Activated T-helper 17 cell treated with anti-CD3 and anti-CD28 coated beads, Interleukin-2, amount 50 U/mL, for 72 hours (primary cell): ENCODE data around the gene NTMT1. TPM values are rescaled to one million over a fixed set of nuclear protein-coding genes. Genes with fewer than 3 reads are reported as not detected.
"Not testable (repeated sequence)": the region's sequence is repeated elsewhere in the genome, so short reads cannot be mapped to it uniquely, and the experiment has no call there.

ENCODE experiments used
- ATAC-seq: fragments of 150-1000 bp; cut with Tn5 transposase; replicated peaks from 2 replicates; pipeline ENCODE4 v1.10.0; 2021; ENCODE audit warnings: mild to moderate bottlenecking, moderate library complexity
- H3K27ac Mint-ChIP-seq: one replicate; pipeline ENCODE4 v1.8.0; 2022; ENCODE audit warnings: mixed read lengths
- H3K27me3 Mint-ChIP-seq: one replicate; pipeline ENCODE4 v1.8.0; 2022; ENCODE audit warnings: mixed read lengths
- H3K36me3 Mint-ChIP-seq: one replicate; pipeline ENCODE4 v1.8.0; 2022; ENCODE audit warnings: low read depth, mild to moderate bottlenecking, mixed read lengths
- H3K4me1 Mint-ChIP-seq: one replicate; pipeline ENCODE4 v1.8.0; 2022; ENCODE audit warnings: mixed read lengths
- H3K4me3 Mint-ChIP-seq: one replicate; pipeline ENCODE4 v1.8.0; 2022; ENCODE audit warnings: mild to moderate bottlenecking, mixed read lengths
- H3K9me3 Mint-ChIP-seq: one replicate; pipeline ENCODE4 v1.8.0; 2022; ENCODE audit warnings: mixed read lengths
- total RNA-seq, 2 donors: library from RNA; stranded (reverse); gene quantifications; one replicate each; pipeline ENCODE4 v1.2.3, GENCODE V29; 2022

The NTMT1 gene
- total RNA-seq, 2 donors from 2014 or later, result 27.2 to 61.1 TPM

DNA sequence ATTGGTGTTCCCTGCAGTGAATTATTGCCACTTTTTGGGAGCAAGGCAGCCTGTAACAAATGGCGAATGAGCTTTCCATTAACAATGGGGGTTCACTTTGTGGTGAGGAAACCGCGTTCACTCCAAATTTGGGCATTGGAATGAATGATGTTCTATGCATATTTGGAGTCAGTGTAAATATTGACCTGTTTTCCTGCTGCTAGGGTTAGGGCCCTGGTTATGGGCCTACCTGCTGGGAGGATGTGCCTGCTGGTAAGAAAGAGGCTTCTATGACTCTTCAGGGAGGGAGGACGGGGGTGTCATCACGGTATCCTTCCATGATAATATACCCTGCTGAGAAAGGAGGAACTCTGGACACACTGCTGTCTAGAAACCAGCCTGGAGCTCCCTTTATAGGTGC is 34.0 kb upstream of the NTMT1 start:
- ATAC-seq, result no peak
- H3K36me3 Mint-ChIP-seq, result no peaks in the 10 kb centered on the region
- H3K27me3 Mint-ChIP-seq, result peaks cover 4% of the 10 kb centered on the region
- peaks cover 10% of the 10 kb centered on the region for H3K4me1 Mint-ChIP-seq
- H3K27ac Mint-ChIP-seq, result no peak overlapping the region
- H3K4me3 Mint-ChIP-seq, result no peak overlapping the region
- no peaks in the 10 kb centered on the region for H3K9me3 Mint-ChIP-seq

DNA sequence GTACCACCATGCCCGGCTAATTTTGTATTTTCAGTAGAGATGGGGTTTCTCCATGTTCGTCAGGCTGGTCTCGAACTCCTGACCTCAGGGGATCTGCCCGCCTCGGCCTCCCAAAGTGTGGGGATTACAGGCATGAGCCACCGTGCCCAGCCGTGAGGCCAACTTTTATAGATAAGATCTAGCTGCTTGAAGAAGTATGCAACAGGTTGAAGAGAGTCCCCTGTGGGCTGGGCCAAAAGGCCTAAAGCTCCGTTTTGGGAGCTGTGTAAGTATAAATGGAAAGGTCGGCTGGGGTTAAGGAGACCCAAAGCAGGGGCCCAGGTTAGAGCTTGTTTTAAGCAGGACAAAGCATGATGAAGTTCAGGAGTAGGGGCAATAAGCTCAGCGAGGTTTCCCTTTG is 33.2 kb upstream of the NTMT1 start:
- not testable (repeated sequence) for H3K27me3 Mint-ChIP-seq, ATAC-seq, H3K4me3 Mint-ChIP-seq, H3K36me3 Mint-ChIP-seq, H3K9me3 Mint-ChIP-seq, H3K27ac Mint-ChIP-seq
- peaks cover 10% of the 10 kb centered on the region for H3K4me1 Mint-ChIP-seq

DNA sequence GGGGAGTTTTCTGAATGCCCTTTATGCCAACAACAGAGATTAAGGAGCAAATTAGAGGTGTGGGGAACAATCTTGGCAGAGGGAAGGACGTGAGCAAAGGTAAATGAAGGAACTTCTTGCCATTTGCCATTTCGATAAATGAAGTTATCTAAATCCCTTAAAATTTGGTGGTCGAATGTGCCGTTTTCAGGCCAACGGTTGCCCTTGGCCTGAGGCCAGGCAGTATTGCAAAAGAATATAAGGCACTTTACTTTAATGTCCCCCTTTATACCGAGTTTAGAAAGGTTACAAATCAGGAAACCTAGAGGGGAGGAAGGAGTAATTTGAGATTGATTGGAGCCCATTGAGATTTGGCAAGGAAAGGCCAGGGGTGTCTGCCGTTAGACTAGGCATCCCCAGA is 31.3 kb upstream of the NTMT1 start:
- H3K4me3 Mint-ChIP-seq, result no peak overlapping the region
- no peaks in the 10 kb centered on the region for H3K36me3 Mint-ChIP-seq
- no peak overlapping the region for H3K27ac Mint-ChIP-seq
- no peak for ATAC-seq
- peaks cover 16% of the 10 kb centered on the region for H3K4me1 Mint-ChIP-seq
- H3K27me3 Mint-ChIP-seq, result peaks cover 4% of the 10 kb centered on the region
- no peaks in the 10 kb centered on the region for H3K9me3 Mint-ChIP-seq

DNA sequence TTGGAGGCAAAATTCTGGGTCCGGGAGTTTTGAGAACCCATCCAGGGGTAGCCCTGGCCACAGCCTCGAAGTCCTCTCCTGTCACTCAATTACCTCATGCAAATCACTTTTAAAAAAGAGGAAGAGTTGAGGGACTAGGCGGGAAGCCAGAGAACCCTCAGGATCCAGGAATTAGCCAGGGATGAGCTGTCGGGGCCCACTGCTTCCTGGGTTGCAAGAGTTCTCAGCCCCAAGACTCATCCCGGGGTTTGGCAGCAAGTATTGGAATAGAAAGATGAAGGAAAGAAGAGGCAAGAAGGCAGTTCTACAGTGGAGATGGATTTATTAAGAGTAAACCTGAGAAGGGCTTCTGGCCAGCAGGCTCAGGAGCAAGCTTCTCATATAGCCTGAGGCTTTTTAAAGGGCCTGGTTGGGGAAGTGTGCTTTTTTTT is 30.6 kb upstream of the NTMT1 start:
- Mint-ChIP-seq H3K9me3 (no peaks in the 10 kb centered on the region), H3K36me3 (no peaks in the 10 kb centered on the region), H3K4me3 (peak overlapping the region; percentile 9), H3K27ac (no peak overlapping the region), H3K27me3 (no peaks in the 10 kb centered on the region), H3K4me1 (peaks cover 12% of the 10 kb centered on the region)
- ATAC-seq, result no peak

- H3K27ac Mint-ChIP-seq, result peak overlapping the region; percentile 15
Observed at GRCh38 chr9:129595903-129596540, 29.9 kb upstream of the NTMT1 start.

DNA sequence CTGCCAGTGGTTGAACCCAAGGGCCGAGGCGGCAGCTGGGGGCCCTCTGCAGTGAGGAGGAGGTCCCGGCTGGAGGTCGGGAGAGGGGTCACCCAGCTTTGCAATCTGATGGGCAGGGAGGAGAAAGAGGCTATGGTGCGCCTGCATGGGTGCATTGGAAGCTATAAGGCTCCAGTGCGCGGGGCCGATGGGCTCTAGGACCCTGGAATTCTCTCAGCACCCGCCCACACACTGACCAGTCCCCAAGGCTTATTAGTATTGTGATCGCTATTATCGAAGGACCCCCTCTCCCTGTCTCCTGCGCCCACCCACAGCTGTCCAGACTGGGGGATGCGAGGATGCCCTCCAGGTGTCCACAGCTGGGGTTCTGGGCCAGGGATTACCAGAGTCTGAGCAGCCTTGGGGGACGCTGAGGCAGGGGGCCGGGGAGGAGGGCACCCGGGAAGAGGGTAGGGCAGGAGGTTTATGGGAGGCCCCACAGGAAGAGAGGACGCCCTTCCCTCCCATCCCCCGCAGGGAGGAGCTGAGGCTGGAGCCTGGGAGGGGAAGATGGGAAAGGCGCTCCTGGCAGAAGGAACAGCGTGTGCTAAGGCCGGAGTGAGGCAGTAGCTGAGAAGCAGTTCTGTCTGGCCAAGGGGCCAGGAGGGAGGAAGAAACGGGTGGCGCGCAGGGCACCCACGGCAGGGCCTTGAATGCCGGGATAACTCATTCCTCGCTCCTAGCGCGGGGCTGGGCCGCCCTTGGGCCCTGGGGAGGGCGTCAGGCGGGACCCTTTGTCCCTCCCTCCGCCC is 29.2 kb upstream of the NTMT1 start:
- Mint-ChIP-seq H3K4me1 (peaks cover 12% of the 10 kb centered on the region), H3K4me3 (peak overlapping the region; percentile 9), H3K27me3 (no peaks in the 10 kb centered on the region), H3K27ac (no peak overlapping the region), H3K36me3 (no peaks in the 10 kb centered on the region), H3K9me3 (no peaks in the 10 kb centered on the region)
- peak; percentile 29 for ATAC-seq

More at GRCh38 chr9:129595903-129596540, 29.9 kb upstream of the NTMT1 start:
- peak overlapping the region; percentile 9 for H3K4me3 Mint-ChIP-seq
- ATAC-seq, result no peak
- no peaks in the 10 kb centered on the region for H3K9me3 Mint-ChIP-seq
- H3K4me1 Mint-ChIP-seq, result peaks cover 12% of the 10 kb centered on the region
- H3K36me3 Mint-ChIP-seq, result no peaks in the 10 kb centered on the region
- no peaks in the 10 kb centered on the region for H3K27me3 Mint-ChIP-seq

- peak overlapping the region; percentile 74 for H3K27ac Mint-ChIP-seq
- no peaks in the 10 kb centered on the region for H3K9me3 Mint-ChIP-seq
Observed at GRCh38 chr9:129597355-129598088, 28.4 kb upstream of the NTMT1 start.

GRCh38 chr9:129598089-129598596 is 27.8 kb upstream of the NTMT1 start:
- no peaks in the 10 kb centered on the region for H3K27me3 Mint-ChIP-seq
- peak overlapping the region; percentile 73 for H3K4me3 Mint-ChIP-seq
- no peak for ATAC-seq
- peak overlapping the region; percentile 74 for H3K27ac Mint-ChIP-seq
- peaks cover 12% of the 10 kb centered on the region for H3K4me1 Mint-ChIP-seq
- no peaks in the 10 kb centered on the region for H3K9me3 Mint-ChIP-seq
- no peaks in the 10 kb centered on the region for H3K36me3 Mint-ChIP-seq

More at GRCh38 chr9:129597355-129598088, 28.4 kb upstream of the NTMT1 start:
- Mint-ChIP-seq H3K27me3 (no peaks in the 10 kb centered on the region), H3K4me3 (peak overlapping the region; percentile 73), H3K36me3 (no peaks in the 10 kb centered on the region), H3K4me1 (peaks cover 12% of the 10 kb centered on the region)
- peak; percentile 81 for ATAC-seq

GRCh38 chr9:129601082-129601674 is 24.8 kb upstream of the NTMT1 start:
- H3K27ac Mint-ChIP-seq, result no peak overlapping the region
- H3K4me3 Mint-ChIP-seq, result no peak overlapping the region
- H3K9me3 Mint-ChIP-seq, result no peaks in the 10 kb centered on the region
- ATAC-seq, result no peak
- H3K27me3 Mint-ChIP-seq, result no peaks in the 10 kb centered on the region
- no peaks in the 10 kb centered on the region for H3K36me3 Mint-ChIP-seq
- peaks cover 11% of the 10 kb centered on the region for H3K4me1 Mint-ChIP-seq

- no peaks in the 10 kb centered on the region for H3K27me3 Mint-ChIP-seq
- no peaks in the 10 kb centered on the region for H3K9me3 Mint-ChIP-seq
- no peaks in the 10 kb centered on the region for H3K36me3 Mint-ChIP-seq
- peaks cover 15% of the 10 kb centered on the region for H3K4me1 Mint-ChIP-seq
- peak overlapping the region; percentile 33 for H3K27ac Mint-ChIP-seq
- peak; percentile 72 for ATAC-seq
- no peak overlapping the region for H3K4me3 Mint-ChIP-seq
Observed at GRCh38 chr9:129602598-129603415, 23.2 kb upstream of the NTMT1 start.

DNA sequence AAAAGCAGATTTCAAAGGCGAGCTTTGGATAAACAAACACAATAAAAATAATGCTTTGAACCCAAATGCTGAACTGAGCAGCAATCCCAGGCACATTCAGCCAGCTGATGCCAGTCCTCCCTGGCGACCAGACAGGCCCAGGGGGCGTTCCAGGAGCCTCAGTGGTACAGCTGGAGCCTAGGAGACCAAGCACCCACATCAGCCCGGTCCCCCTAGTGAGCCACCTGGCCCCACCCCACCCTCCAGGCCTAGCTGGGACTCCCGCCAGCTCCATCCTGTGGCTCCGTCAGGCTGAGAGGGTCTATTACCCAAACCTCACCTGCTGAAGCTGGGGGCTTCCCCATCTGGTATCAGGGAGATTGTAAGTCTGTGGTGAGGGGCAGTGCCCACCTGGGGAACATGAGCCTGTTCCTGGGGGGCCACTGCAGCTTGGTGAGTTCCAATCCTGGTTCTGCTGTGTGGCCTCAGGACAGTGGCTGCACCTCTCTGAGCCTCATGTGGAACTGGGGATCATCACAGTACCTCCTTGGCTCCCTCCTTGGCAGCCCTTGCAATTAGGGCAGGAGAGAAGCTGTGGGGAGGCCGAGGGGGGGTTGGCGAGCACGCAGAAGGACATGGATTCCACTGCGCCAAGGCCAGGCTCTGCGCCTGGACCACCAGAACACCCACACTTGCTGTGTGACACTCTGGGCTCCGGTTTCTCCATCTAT is 21.8 kb upstream of the NTMT1 start:
- ATAC-seq, result no peak
- H3K27me3 Mint-ChIP-seq, result no peaks in the 10 kb centered on the region
- H3K27ac Mint-ChIP-seq, result peak overlapping the region; percentile 56
- H3K4me1 Mint-ChIP-seq, result peaks cover 9% of the 10 kb centered on the region
- no peaks in the 10 kb centered on the region for H3K9me3 Mint-ChIP-seq
- no peaks in the 10 kb centered on the region for H3K36me3 Mint-ChIP-seq
- H3K4me3 Mint-ChIP-seq, result no peak overlapping the region

DNA sequence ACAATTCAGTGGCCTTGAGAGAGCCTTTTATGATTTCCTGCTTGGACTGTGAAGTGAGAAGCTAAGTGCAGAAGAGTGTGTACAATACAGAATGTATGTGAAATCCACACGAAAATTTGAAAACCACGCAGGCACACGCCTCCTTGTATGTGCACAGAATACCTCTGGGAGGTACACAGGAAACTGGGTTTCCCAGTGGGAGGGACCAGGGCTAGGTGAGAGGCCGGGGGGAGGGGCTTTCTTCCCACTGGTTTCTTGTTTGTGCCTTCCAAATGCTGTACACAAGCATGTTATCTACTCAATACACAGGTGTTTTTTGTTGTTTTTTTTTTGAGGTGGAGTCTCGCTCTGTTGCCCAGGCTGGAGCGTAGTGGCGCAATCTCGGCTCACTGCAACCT is 21.2 kb upstream of the NTMT1 start:
- no peak for ATAC-seq
- no peaks in the 10 kb centered on the region for H3K9me3 Mint-ChIP-seq
- H3K27me3 Mint-ChIP-seq, result no peaks in the 10 kb centered on the region
- H3K4me3 Mint-ChIP-seq, result no peak overlapping the region
- H3K4me1 Mint-ChIP-seq, result peaks cover 11% of the 10 kb centered on the region
- no peaks in the 10 kb centered on the region for H3K36me3 Mint-ChIP-seq
- H3K27ac Mint-ChIP-seq, result peak overlapping the region; percentile 56
